Endothelial cell of umbilical vein (primary cell): ENCODE data around the gene FGFR3. TPM values are rescaled to one million over a fixed set of nuclear protein-coding genes. Genes with fewer than 3 reads are reported as not detected.

Experiments used
- BruUV-seq: library from RNA; stranded (reverse); fragments of 400-500 nt; replicated peaks from 2 replicates; lab custom pipeline; 2021; lab: Mats Ljungman, UMichigan
- CTCF ChIA-PET: fragments of 300-600, 350-600 bp; sonication (Branson Sonifier 250); formaldehyde crosslinking; loops from one replicate; lab custom pipeline; 2021; ENCODE audit warnings: antibody characterized with exemption, inconsistent platforms; lab: Charles Lee
- POLR2A ChIA-PET: fragments of 300-600, 350-600 bp; sonication (Branson Sonifier 250); formaldehyde crosslinking; loops from one replicate; lab custom pipeline; 2021; ENCODE audit warnings: antibody characterized with exemption, inconsistent platforms; lab: Charles Lee
- DNase-seq: peaks from one replicate; pipeline ENCODE4 v3.0.0-alpha.2; 2011; ENCODE audit warnings: low read depth, low spot score
- FAIRE-seq: peaks from 2 replicates; lab custom pipeline; 2011; peaks lifted over from hg19 to GRCh38; lab: Jason Lieb, UNC
- H2AFZ ChIP-seq: 2 replicates; pipeline ENCODE4 v1.6.0; 2012; ENCODE audit warnings: low read depth, low read length, control low read depth, inconsistent platforms
- H3K27ac ChIP-seq: 2 replicates; pipeline ENCODE4 v1.5.1; 2011; ENCODE audit warnings: low read depth, mild to moderate bottlenecking, control low read depth, low read length, moderate library complexity; ENCODE audit not compliant: insufficient read depth
- H3K27me3 ChIP-seq, 2 experiments: 2 replicates each; pipeline versions ENCODE4 v1.6.0 to v1.6.1; 2011; ENCODE audit warnings: low read length in 2 of 2, mixed read lengths in 1 of 2; ENCODE audit not compliant: control insufficient read depth in 2 of 2, insufficient read depth in 2 of 2
- H3K36me3 ChIP-seq, 2 experiments: 2 replicates in 1 of 2; 3 replicates in 1 of 2; pipeline ENCODE4 v1.5.1; 2011; ENCODE audit warnings: low read length in 2 of 2, mild to moderate bottlenecking in 1 of 2, moderate library complexity in 1 of 2; ENCODE audit not compliant: control insufficient read depth in 2 of 2, insufficient read depth in 2 of 2; ENCODE audit errors: extremely low read depth in 1 of 2
- H3K4me1 ChIP-seq: 3 replicates; pipeline ENCODE4 v1.5.1; 2011; ENCODE audit warnings: mild to moderate bottlenecking, low read length; ENCODE audit not compliant: control insufficient read depth, insufficient read depth; ENCODE audit errors: extremely low read depth
- H3K4me2 ChIP-seq: 2 replicates; pipeline ENCODE4 v1.6.1; 2011; ENCODE audit warnings: low read length, control low read depth, mixed read lengths; ENCODE audit not compliant: insufficient read depth
- H3K4me3 ChIP-seq, 3 experiments: fragments of 200-600 bp in 1 of 3; sonication (generic), shearing (Covaris generic) in 1 of 3; replicated peaks in 1 of 3; 2 replicates each; pipeline ENCODE4 v1.5.1; 2011 to 2016; ENCODE audit warnings: control low read depth in 3 of 3, low read length in 3 of 3, mild to moderate bottlenecking in 2 of 3, inconsistent platforms in 1 of 3, low read depth in 1 of 3, moderate library complexity in 1 of 3; ENCODE audit not compliant: insufficient read depth in 1 of 3
- H3K79me2 ChIP-seq: 2 replicates; pipeline ENCODE4 v1.6.0; 2012; ENCODE audit warnings: low read length, inconsistent platforms; ENCODE audit not compliant: control insufficient read depth, insufficient read depth
- H3K9ac ChIP-seq: replicated peaks from 2 replicates; pipeline ENCODE3; 2011; ENCODE audit warnings: low read length, control low read depth; ENCODE audit not compliant: insufficient read depth; ENCODE audit errors: extremely low read depth
- H3K9me1 ChIP-seq: replicated peaks from 3 replicates; pipeline ENCODE4 v1.6.0; 2011; ENCODE audit warnings: mild to moderate bottlenecking, low read length; ENCODE audit not compliant: control insufficient read depth, insufficient read depth; ENCODE audit errors: extremely low read depth
- H3K9me3 ChIP-seq: replicated peaks from 2 replicates; pipeline ENCODE4 v1.5.1; 2012; ENCODE audit warnings: low read length, inconsistent platforms; ENCODE audit not compliant: control insufficient read depth, insufficient read depth
- H4K20me1 ChIP-seq: replicated peaks from 2 replicates; pipeline ENCODE3; 2011; ENCODE audit warnings: mild to moderate bottlenecking, low read length; ENCODE audit not compliant: control insufficient read depth, insufficient read depth; ENCODE audit errors: extremely low read depth
- CTCF ChIP-seq, 2 donors: IDR thresholded peaks; 1 replicate in 1 of 2; 2 replicates in 1 of 2; pipeline ENCODE4 v1.5.1; 2011; ENCODE audit warnings: low read length in 2 of 2, mild to moderate bottlenecking in 2 of 2, moderate library complexity in 2 of 2, control low read depth in 1 of 2, inconsistent platforms in 1 of 2, low read depth in 1 of 2; ENCODE audit not compliant: insufficient read depth in 1 of 2; ENCODE audit errors: extremely low read depth in 1 of 2
- EZH2 ChIP-seq: IDR thresholded peaks from 2 replicates; pipeline ENCODE4 v1.6.1; 2012; ENCODE audit warnings: borderline replicate concordance, low read depth, mild to moderate bottlenecking, moderate library complexity, low read length, inconsistent platforms; ENCODE audit not compliant: severe bottlenecking
- FOS ChIP-seq: IDR thresholded peaks from 2 replicates; pipeline ENCODE4 v1.6.1; 2011; ENCODE audit warnings: mild to moderate bottlenecking, low read length, moderate library complexity, borderline replicate concordance; ENCODE audit not compliant: insufficient read depth
- GATA2 ChIP-seq: IDR thresholded peaks from 2 replicates; pipeline ENCODE4 v1.7.0; 2011; ENCODE audit warnings: low read depth, mild to moderate bottlenecking, moderate library complexity, mixed read lengths, low read length; ENCODE audit not compliant: insufficient read length, insufficient read depth
- JUN ChIP-seq: IDR thresholded peaks from 2 replicates; pipeline ENCODE4 v1.6.1; 2011; ENCODE audit warnings: borderline replicate concordance, low read depth; ENCODE audit not compliant: insufficient read length, insufficient read depth
- MAX ChIP-seq: IDR thresholded peaks from 2 replicates; pipeline ENCODE4 v1.6.1; 2011; ENCODE audit not compliant: insufficient read depth, insufficient read length
- MYC ChIP-seq: IDR thresholded peaks from one replicate; pipeline ENCODE4 v1.6.1; 2011; ENCODE audit warnings: mild to moderate bottlenecking, low read depth, low read length
- POLR2A ChIP-seq: IDR thresholded peaks from 2 replicates; pipeline ENCODE4 v1.6.1; 2012; ENCODE audit warnings: low read depth, mild to moderate bottlenecking, control low read depth, low read length
- POLR2AphosphoS5 ChIP-seq: IDR thresholded peaks from 2 replicates; pipeline ENCODE4 v1.6.1; 2012; ENCODE audit warnings: low read depth, mild to moderate bottlenecking, control low read depth, low read length, moderate library complexity; ENCODE audit not compliant: insufficient read depth
- dilution Hi-C: fragments of 300-500 bp; cut with MboI; formaldehyde crosslinking; loops from one replicate; pipeline ENCODE4 v1.15.0; 2019; ENCODE audit warnings: low sequenced_read_pairs; ENCODE audit not compliant: extremely low pct_ligation_motif_present
- intact Hi-C: fragments of 100-400 bp; cut with micrococcal nuclease; formaldehyde crosslinking; loops from one replicate; pipeline ENCODE4 v1.10.0; 2022
- polyA plus RNA-seq, 4 experiments: library from polyadenylated mRNA; depleted of rRNA in 3 of 4; stranded (reverse) in 3 of 4; unstranded in 1 of 4; fragments of >200 nt; gene quantifications; 2 replicates each; pipeline versions ENCODE4 v1.2.1 to v1.2.3, GENCODE V29; 2011 to 2012; ENCODE audit warnings: missing spikeins in 1 of 4
- total RNA-seq: library from RNA; stranded (reverse); gene quantifications from 2 replicates; pipeline ENCODE4 v1.2.3, GENCODE V29; 2021

The FGFR3 gene
- total and polyA plus RNA-seq, 2 donors (not counting 3 experiments of a cell fraction or from before 2014, with no cell fraction given), result 0.73 to 1.2 TPM

DNA sequence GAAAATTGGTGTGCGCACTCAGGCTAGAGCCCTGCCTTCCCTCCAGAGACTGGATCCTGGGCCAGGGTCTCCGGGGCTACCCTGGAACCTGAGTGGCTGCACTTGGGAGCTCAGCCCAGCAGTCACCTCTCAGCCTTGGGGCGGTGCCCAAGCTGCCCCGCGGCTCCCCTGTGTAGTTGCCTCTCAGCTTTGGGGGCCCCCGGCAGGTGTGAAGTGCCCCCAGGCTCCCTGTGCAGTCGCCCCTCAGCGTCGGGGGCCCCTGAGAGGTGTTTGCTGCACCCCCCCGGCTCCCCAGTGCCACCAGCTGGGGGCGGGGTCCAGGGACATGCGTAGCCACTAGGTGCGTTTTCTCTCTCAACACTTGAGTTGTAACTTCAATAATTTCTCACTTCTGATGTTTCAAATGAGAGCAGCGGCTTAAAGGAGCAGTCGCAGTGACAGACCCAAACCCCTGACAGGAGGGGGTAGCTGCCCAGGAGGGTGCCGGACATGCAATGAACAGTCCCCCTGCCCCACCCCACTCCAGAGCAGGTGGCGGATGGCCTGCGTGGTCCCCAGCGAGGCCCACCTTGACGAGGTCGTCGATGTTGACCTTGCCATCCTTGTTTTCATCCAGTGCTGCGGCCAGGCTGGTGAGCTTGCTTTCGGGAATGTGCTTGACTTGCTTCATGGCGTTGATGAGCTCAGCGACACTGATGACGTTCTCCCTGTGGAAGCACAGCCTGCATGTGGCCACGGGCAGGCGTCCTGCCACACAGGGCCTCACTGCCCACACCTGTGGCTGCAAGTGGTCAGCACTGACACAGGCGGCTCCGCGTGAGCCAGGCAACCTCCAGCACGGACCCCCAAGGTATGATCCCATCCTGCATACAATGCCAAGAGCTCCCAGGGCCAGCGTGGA is 22.3 kb downstream of the FGFR3 start:
- H3K9me1 ChIP-seq, result no peaks in the 10 kb centered on the region
- FAIRE-seq, result no peak
- no peak overlapping the region for H2AFZ ChIP-seq
- DNase-seq, result no peak
- H3K36me3 ChIP-seq, result peaks cover 3 to 31% of the 10 kb centered on the region in 2 experiments
- H3K9ac ChIP-seq, result no peak overlapping the region
- ChIA-PET POLR2A (no interaction called here), CTCF (interaction anchor here (0.6 to 9.5 kb wide), 3 partner anchors 69 to 96 kb away, joined by 3 to 198 read pairs (median 9); no protein-coding TSS in a partner anchor)
- dilution Hi-C loops, result no loop called here
- H3K4me2 ChIP-seq, result no peak overlapping the region
- no peaks in the 10 kb centered on the region for H3K79me2 ChIP-seq
- H3K27me3 ChIP-seq, result no peaks in the 10 kb centered on the region
- BruUV-seq, result no TSS peak
- no peaks in the 10 kb centered on the region for H3K4me1 ChIP-seq
- H3K9me3 ChIP-seq, result no peaks in the 10 kb centered on the region
- intact Hi-C loops, result no loop called here
- TF ChIP-seq MAX (no peak), MYC (no peak), GATA2 (no peak), FOS (no peak), POLR2AphosphoS5 (no peak), CTCF (IDR thresholded peaks at IDR 0.05; ENCODE audit: extremely low read depth in 1 of 2, insufficient read depth in 1 of 2, low read depth in 1 of 2, low read length in 2 of 2) (no peak), EZH2 (no peak), POLR2A (no peak), JUN (no peak)
- H3K27ac ChIP-seq, result no peak overlapping the region
- no peak overlapping the region for H3K4me3 ChIP-seq
- no peaks in the 10 kb centered on the region for H4K20me1 ChIP-seq
